ENCODE data around the gene SPHKAP.
"Not testable (repeated sequence)": the region's sequence is repeated elsewhere in the genome, so short reads cannot be mapped to it uniquely, and the experiment has no call there.

The SPHKAP gene

GRCh38 chr2:228103379-228103778, 78.1 kb downstream of the SPHKAP start:
- DNase-seq (ENCODE audit: low read depth) = no peak

GRCh38 chr2:228102949-228103348, 78.5 kb downstream of the SPHKAP start:
- no peak for DNase-seq (ENCODE audit: low read depth)

- DNase-seq (ENCODE audit: low read depth) = no peak
Observed at GRCh38 chr2:228094377-228094921, 87.0 kb downstream of the SPHKAP start.

- no peak for DNase-seq (ENCODE audit: low read depth)
Observed at GRCh38 chr2:228092056-228092455, 89.4 kb downstream of the SPHKAP start.

- no peak for DNase-seq (ENCODE audit: low read depth)
Observed at GRCh38 chr2:228086561-228086960, 94.9 kb downstream of the SPHKAP start.

GRCh38 chr2:228084717-228085116, 96.8 kb downstream of the SPHKAP start:
- no peak for DNase-seq (ENCODE audit: low read depth)

GRCh38 chr2:228083131-228083530, 98.4 kb downstream of the SPHKAP start:
- DNase-seq (ENCODE audit: low read depth) = no peak

GRCh38 chr2:228082571-228082970, 98.9 kb downstream of the SPHKAP start:
- no peak for DNase-seq (ENCODE audit: low read depth)

GRCh38 chr2:228079194-228079593, 102.3 kb downstream of the SPHKAP start:
- no peak for DNase-seq (ENCODE audit: low read depth)

- DNase-seq (ENCODE audit: low read depth) = not testable (repeated sequence)
Observed at GRCh38 chr2:228076695-228077094, 104.8 kb downstream of the SPHKAP start.

GRCh38 chr2:228072669-228073068, 108.8 kb downstream of the SPHKAP start:
- no peak for DNase-seq (ENCODE audit: low read depth)

- no peak for DNase-seq (ENCODE audit: low read depth)
Observed at GRCh38 chr2:228067309-228067708, 114.2 kb downstream of the SPHKAP start.

- no peak for DNase-seq (ENCODE audit: low read depth)
Observed at GRCh38 chr2:228066126-228066798, 115.2 kb downstream of the SPHKAP start.

- DNase-seq (ENCODE audit: low read depth) = no peak
Observed at GRCh38 chr2:228065686-228066085, 115.8 kb downstream of the SPHKAP start.

- DNase-seq (ENCODE audit: low read depth) = no peak
Observed at GRCh38 chr2:228064796-228065315, 116.6 kb downstream of the SPHKAP start.

GRCh38 chr2:228064024-228064423, 117.5 kb downstream of the SPHKAP start:
- no peak for DNase-seq (ENCODE audit: low read depth)

GRCh38 chr2:228063558-228063957, 117.9 kb downstream of the SPHKAP start:
- no peak for DNase-seq (ENCODE audit: low read depth)

- no peak for DNase-seq (ENCODE audit: low read depth)
Observed at GRCh38 chr2:228059735-228060134, 121.8 kb downstream of the SPHKAP start.

- DNase-seq (ENCODE audit: low read depth) = no peak
Observed at GRCh38 chr2:228056293-228057097, 125.0 kb downstream of the SPHKAP start.

- DNase-seq (ENCODE audit: low read depth) = no peak
Observed at GRCh38 chr2:228048838-228049490, 132.5 kb downstream of the SPHKAP start.

- DNase-seq (ENCODE audit: low read depth) = no peak
Observed at GRCh38 chr2:228040995-228041394, 140.5 kb downstream of the SPHKAP start.

All from T follicular helper cell (primary cell).